HG03064 (cell line): ENCODE results near the gene RUVBL1.

ENCODE experiments used
- ATAC-seq: cut with Tn5 transposase; IDR thresholded peaks from one replicate; pipeline ENCODE4 v1.9.1; 2021; ENCODE audit warnings: low read depth; ENCODE audit not compliant: unreplicated experiment

RUVBL1 gene

GRCh38 chr3:128083980-128084674 is 39.5 kb downstream of the RUVBL1 start:
- no peak for ATAC-seq

GRCh38 chr3:128083396-128083795 is 40.2 kb downstream of the RUVBL1 start:
- ATAC-seq = no peak

GRCh38 chr3:128082546-128082945 is 41.1 kb downstream of the RUVBL1 start:
- ATAC-seq = no peak

GRCh38 chr3:128081846-128082245 is 41.8 kb downstream of the RUVBL1 start:
- no peak for ATAC-seq

GRCh38 chr3:128081226-128081625 is 42.4 kb downstream of the RUVBL1 start:
- ATAC-seq = no peak

- ATAC-seq = no peak
Observed at GRCh38 chr3:128080323-128081080, 43.1 kb downstream of the RUVBL1 start.

- no peak for ATAC-seq
Observed at GRCh38 chr3:128079823-128080222, 43.8 kb downstream of the RUVBL1 start.

- no peak for ATAC-seq
Observed at GRCh38 chr3:128078875-128079274, 44.7 kb downstream of the RUVBL1 start.

GRCh38 chr3:128078322-128078721 is 45.3 kb downstream of the RUVBL1 start:
- no peak for ATAC-seq

GRCh38 chr3:128077665-128078064 is 45.9 kb downstream of the RUVBL1 start:
- no peak for ATAC-seq

- ATAC-seq = no peak
Observed at GRCh38 chr3:128077202-128077624, 46.4 kb downstream of the RUVBL1 start.

GRCh38 chr3:128076483-128077201 is 47.0 kb downstream of the RUVBL1 start:
- ATAC-seq = no peak

- ATAC-seq = no peak
Observed at GRCh38 chr3:128075522-128076482, 47.8 kb downstream of the RUVBL1 start.

GRCh38 chr3:128074851-128075521 is 48.6 kb downstream of the RUVBL1 start:
- ATAC-seq = no peak

GRCh38 chr3:128073807-128074206 is 49.8 kb downstream of the RUVBL1 start:
- ATAC-seq = no peak

- no peak for ATAC-seq
Observed at GRCh38 chr3:128073185-128073725, 50.4 kb downstream of the RUVBL1 start.

GRCh38 chr3:128072454-128073184 is 51.0 kb downstream of the RUVBL1 start:
- no peak for ATAC-seq

GRCh38 chr3:128071771-128072453 is 51.7 kb downstream of the RUVBL1 start:
- ATAC-seq = no peak
